Astrocyte of the cerebellum (primary cell): Measurements from ENCODE around the gene RAET1G.
"Not testable (repeated sequence)": the region's sequence is repeated elsewhere in the genome, so short reads cannot be mapped to it uniquely, and the experiment has no call there.

Experiments
- DNase-seq: peaks from one replicate; pipeline ENCODE4 v3.0.0-alpha.2; 2011; ENCODE audit warnings: low read depth
- H3K4me3 ChIP-seq: 2 replicates; pipeline ENCODE4 v1.5.1; 2011; ENCODE audit warnings: mild to moderate bottlenecking, low read depth, low read length, moderate library complexity
- CTCF ChIP-seq: IDR thresholded peaks from 2 replicates; pipeline ENCODE4 v1.5.1; 2012; ENCODE audit warnings: low read length, low read depth, moderate library complexity, mild to moderate bottlenecking; ENCODE audit errors: missing control alignments
- in situ Hi-C: cut with HindIII; loops from 2 replicates; pipeline ENCODE4 v1.10.0; 2017; ENCODE audit warnings: low sequenced_read_pairs

Gene RAET1G

GRCh38 chr6:149913540-149914240, 9.2 kb downstream of the RAET1G start:
- TF ChIP-seq CTCF, result no peak
- in situ Hi-C loops, result no loop called here
- no peak for DNase-seq
- no peak overlapping the region for H3K4me3 ChIP-seq

GRCh38 chr6:149913085-149913484, 9.8 kb downstream of the RAET1G start:
- DNase-seq, result no peak
- H3K4me3 ChIP-seq, result no peak overlapping the region
- TF ChIP-seq CTCF, result no peak
- in situ Hi-C loops, result no loop called here

GRCh38 chr6:149912680-149913079, 10.2 kb downstream of the RAET1G start:
- H3K4me3 ChIP-seq, in situ Hi-C loops, DNase-seq: not testable (repeated sequence)

GRCh38 chr6:149910721-149911151, 12.2 kb downstream of the RAET1G start:
- in situ Hi-C loops, result no loop called here
- no peak for TF ChIP-seq CTCF
- DNase-seq, result no peak
- no peak overlapping the region for H3K4me3 ChIP-seq

- DNase-seq, result no peak
- in situ Hi-C loops, result loop anchor here (10.0 kb wide), 1 partner anchor 55 kb away; no protein-coding TSS in a partner anchor
- H3K4me3 ChIP-seq, result no peak overlapping the region
- no peak for TF ChIP-seq CTCF
Observed at GRCh38 chr6:149909701-149910470, 13.0 kb downstream of the RAET1G start.

GRCh38 chr6:149908480-149908879, 14.4 kb downstream of the RAET1G start:
- H3K4me3 ChIP-seq, DNase-seq: not testable (repeated sequence)
- in situ Hi-C loops, result loop anchor here (10.0 kb wide), 1 partner anchor 54 kb away; no protein-coding TSS in a partner anchor

GRCh38 chr6:149907317-149907716, 15.6 kb downstream of the RAET1G start:
- in situ Hi-C loops, result loop anchor here (10.0 kb wide), 1 partner anchor 53 kb away; no protein-coding TSS in a partner anchor
- TF ChIP-seq CTCF, result no peak
- H3K4me3 ChIP-seq, result no peak overlapping the region
- no peak for DNase-seq
